OCI-LY3 (cell line): Measurements from ENCODE around the gene RARRES2.

ENCODE experiments used
- CTCF ChIP-seq: fragments of 200-600, 300-600 bp; sonication (generic); IDR thresholded peaks from 2 replicates; pipeline ENCODE4 v1.5.1; 2014; ENCODE audit warnings: antibody characterized with exemption, low read length, low read depth
- EZH2phosphoT487 ChIP-seq: fragments of 200-600 bp; shearing (Covaris generic); IDR thresholded peaks from 2 replicates; pipeline ENCODE4 v1.6.1; 2018; ENCODE audit warnings: antibody characterized with exemption, mixed run types, low read depth

- TF ChIP-seq CTCF (no peak), EZH2phosphoT487 (no peak)
These were observed 14.1 kb downstream of the RARRES2 start for GRCh38 chr7:150327308-150327707.
